H9 (cell line): ENCODE results near the gene PTPN13. TPM values are rescaled to one million over a fixed set of nuclear protein-coding genes. Genes with fewer than 3 reads are reported as not detected.

Experiments
- DNase-seq: peaks from one replicate; pipeline ENCODE4 v3.0.0-alpha.2; 2017
- H2AFZ ChIP-seq: one replicate; pipeline ENCODE4 v1.6.1; 2013; ENCODE audit warnings: mild to moderate bottlenecking, low read length, control low read depth, moderate library complexity
- H2AK5ac ChIP-seq: 2 replicates; pipeline ENCODE4 v1.6.1; 2013; ENCODE audit warnings: low read length, control low read depth, mixed read lengths; ENCODE audit not compliant: insufficient read length
- H2BK120ac ChIP-seq: one replicate; pipeline ENCODE4 v1.6.1; 2013; ENCODE audit warnings: low read depth, mild to moderate bottlenecking, low read length, control low read depth, inconsistent platforms; ENCODE audit not compliant: poor library complexity, severe bottlenecking
- H2BK12ac ChIP-seq: 2 replicates; pipeline ENCODE4 v1.6.1; 2013; ENCODE audit warnings: low read length, control low read depth, mixed read lengths, low read depth; ENCODE audit not compliant: insufficient read length
- H2BK15ac ChIP-seq: 2 replicates; pipeline ENCODE4 v1.6.1; 2013; ENCODE audit warnings: low read depth, low read length, control low read depth
- H2BK20ac ChIP-seq: one replicate; pipeline ENCODE4 v1.6.1; 2013; ENCODE audit warnings: low read depth, mild to moderate bottlenecking, low read length, control low read depth, inconsistent platforms; ENCODE audit not compliant: poor library complexity, severe bottlenecking
- H2BK5ac ChIP-seq: 2 replicates; pipeline ENCODE4 v1.6.1; 2013; ENCODE audit warnings: low read length, control low read depth, mixed read lengths; ENCODE audit not compliant: insufficient read length
- H3K14ac ChIP-seq: 2 replicates; pipeline ENCODE4 v1.6.1; 2013; ENCODE audit warnings: low read length, control low read depth; ENCODE audit not compliant: insufficient read depth
- H3K18ac ChIP-seq: 2 replicates; pipeline ENCODE4 v1.6.1; 2013; ENCODE audit warnings: low read depth, mild to moderate bottlenecking, mixed read lengths, low read length, control low read depth; ENCODE audit not compliant: insufficient read length
- H3K23ac ChIP-seq: 2 replicates; pipeline ENCODE4 v1.6.1; 2013; ENCODE audit warnings: low read length, control low read depth, mixed read lengths, low read depth; ENCODE audit not compliant: insufficient read length
- H3K23me2 ChIP-seq: 2 replicates; pipeline ENCODE4 v1.6.1; 2013; ENCODE audit warnings: low read depth, mild to moderate bottlenecking, mixed read lengths, low read length, control low read depth; ENCODE audit not compliant: insufficient read length, poor library complexity, severe bottlenecking
- H3K27ac ChIP-seq: 2 replicates; pipeline ENCODE4 v1.5.1; 2013; ENCODE audit warnings: low read length, control low read depth, mixed read lengths, low read depth; ENCODE audit not compliant: insufficient read length
- H3K27me3 ChIP-seq: 2 replicates; pipeline ENCODE4 v1.6.1; 2013; ENCODE audit warnings: low read length, control low read depth, inconsistent platforms; ENCODE audit not compliant: insufficient read depth
- H3K4ac ChIP-seq: 2 replicates; pipeline ENCODE4 v1.6.1; 2013; ENCODE audit warnings: low read depth, mild to moderate bottlenecking, control low read depth, inconsistent platforms, low read length, moderate library complexity
- H3K4me1 ChIP-seq: 2 replicates; pipeline ENCODE4 v1.6.1; 2013; ENCODE audit warnings: low read length, control low read depth, inconsistent platforms; ENCODE audit not compliant: insufficient read depth
- H3K4me2 ChIP-seq: 2 replicates; pipeline ENCODE4 v1.6.1; 2013; ENCODE audit warnings: low read length, control low read depth, mixed read lengths; ENCODE audit not compliant: insufficient read length, insufficient read depth
- H3K56ac ChIP-seq: 2 replicates; pipeline ENCODE4 v1.6.1; 2013; ENCODE audit warnings: low read depth, mild to moderate bottlenecking, mixed read lengths, low read length, control low read depth; ENCODE audit not compliant: insufficient read length
- H3K79me1 ChIP-seq: 2 replicates; pipeline ENCODE4 v1.6.1; 2013; ENCODE audit warnings: low read depth, mild to moderate bottlenecking, moderate library complexity, low read length, control low read depth, inconsistent platforms; ENCODE audit not compliant: insufficient read depth, poor library complexity, severe bottlenecking
- H3K79me2 ChIP-seq: 2 replicates; pipeline ENCODE4 v1.6.1; 2013; ENCODE audit warnings: low read length, control low read depth, inconsistent platforms; ENCODE audit not compliant: insufficient read depth
- H3K9ac ChIP-seq: 2 replicates; pipeline ENCODE4 v1.6.1; 2013; ENCODE audit warnings: low read length, control low read depth, mixed read lengths; ENCODE audit not compliant: insufficient read length; ENCODE audit errors: extremely low read depth
- H3K9me3 ChIP-seq: one replicate; pipeline ENCODE4 v1.6.1; 2013; ENCODE audit warnings: low read depth, low read length, inconsistent platforms; ENCODE audit not compliant: control insufficient read depth
- H3T11ph ChIP-seq: one replicate; pipeline ENCODE4 v1.6.1; 2013; ENCODE audit warnings: mild to moderate bottlenecking, low read length, control low read depth, inconsistent platforms
- H4K20me1 ChIP-seq: one replicate; pipeline ENCODE4 v1.6.1; 2013; ENCODE audit not compliant: control insufficient read depth, insufficient read length, insufficient read depth
- H4K5ac ChIP-seq: 2 replicates; pipeline ENCODE4 v1.6.1; 2013; ENCODE audit warnings: low read depth, mild to moderate bottlenecking, mixed read lengths, low read length, control low read depth; ENCODE audit not compliant: insufficient read length
- H4K8ac ChIP-seq: replicated peaks from 2 replicates; pipeline ENCODE4 v1.6.1; 2013; ENCODE audit warnings: low read length, control low read depth, mixed read lengths, low read depth; ENCODE audit not compliant: insufficient read length
- H4K91ac ChIP-seq: 2 replicates; pipeline ENCODE4 v1.6.1; 2013; ENCODE audit warnings: low read depth, mild to moderate bottlenecking, moderate library complexity, mixed read lengths, low read length, control low read depth; ENCODE audit not compliant: insufficient read length
- H3K27ac Mint-ChIP-seq, 3 experiments: 2 replicates in 2 of 3; 3 replicates in 1 of 3; pipeline ENCODE4 v1.8.0; 2020 to 2021; ENCODE audit warnings: mixed read lengths in 3 of 3, mild to moderate bottlenecking in 1 of 3, moderate library complexity in 1 of 3
- H3K27me3 Mint-ChIP-seq: 2 replicates; pipeline ENCODE4 v1.8.0; 2021; ENCODE audit warnings: low read depth, mild to moderate bottlenecking, moderate library complexity, mixed read lengths
- H3K36me3 Mint-ChIP-seq, 3 experiments: 2 replicates in 2 of 3; 3 replicates in 1 of 3; pipeline ENCODE4 v1.8.0; 2020 to 2021; ENCODE audit warnings: low read depth in 3 of 3, mixed read lengths in 3 of 3; ENCODE audit not compliant: insufficient read depth in 1 of 3
- H3K4me1 Mint-ChIP-seq, 2 experiments: 2 replicates each; pipeline ENCODE4 v1.8.0; 2020; ENCODE audit warnings: mixed read lengths in 2 of 2
- H3K4me3 Mint-ChIP-seq, 2 experiments: 2 replicates in 1 of 2; 3 replicates in 1 of 2; pipeline ENCODE4 v1.8.0; 2020 to 2021; ENCODE audit warnings: mild to moderate bottlenecking in 2 of 2, mixed read lengths in 2 of 2, moderate library complexity in 1 of 2
- H3K9me3 Mint-ChIP-seq, 2 experiments: 2 replicates in 1 of 2; 3 replicates in 1 of 2; pipeline ENCODE4 v1.8.0; 2020; ENCODE audit warnings: mild to moderate bottlenecking in 2 of 2, mixed read lengths in 2 of 2, moderate library complexity in 1 of 2
- CTCF ChIP-seq: fragments of 200-600 bp; sonication (generic); conservative IDR thresholded peaks from 3 replicates; pipeline ENCODE4 v1.8.0; 2021; ENCODE audit warnings: antibody characterized with exemption, mild to moderate bottlenecking
- WGBS: extraction: QIAGEN DNeasy Blood & Tissue Kit; methylation state at CpG from one replicate; pipeline ENCODE4 v1.1.7; 2013; ENCODE audit warnings: missing lambda C conversion rate, low lambda C conversion rate, mixed read lengths; ENCODE audit not compliant: insufficient read length; ENCODE audit errors: extremely low coverage; 5-methylcytosine and 5-hydroxymethylcytosine counted together
- total RNA-seq: library from RNA; stranded (reverse); gene quantifications from 2 replicates; pipeline ENCODE4 v1.2.1, GENCODE V29; 2021

Gene PTPN13
- total RNA-seq, 1 experiment from 2014 or later = 34.9 TPM

GRCh38 chr4:86561256-86561655 lies 32.9 kb upstream of the PTPN13 start:
- no peaks in the 10 kb centered on the region for H3K23me2 ChIP-seq
- no peak overlapping the region for H3T11ph ChIP-seq
- H3K27me3 ChIP-seq = no peaks in the 10 kb centered on the region
- H3K23ac ChIP-seq = no peak overlapping the region
- no peak overlapping the region for H2AFZ ChIP-seq
- no peak overlapping the region for H3K18ac ChIP-seq
- no peak overlapping the region for H3K27ac ChIP-seq
- H3K4ac ChIP-seq = no peak overlapping the region
- H3K79me2 ChIP-seq = no peaks in the 10 kb centered on the region
- H4K8ac ChIP-seq = no peak overlapping the region
- no peaks in the 10 kb centered on the region for H3K9me3 ChIP-seq
- no peaks in the 10 kb centered on the region for H3K79me1 ChIP-seq
- H3K4me1 ChIP-seq = no peaks in the 10 kb centered on the region
- no peak overlapping the region for H2BK15ac ChIP-seq
- Mint-ChIP-seq H3K27me3 (no peaks in the 10 kb centered on the region), H3K4me3 (no peak overlapping the region), H3K36me3 (no peaks in the 10 kb centered on the region), H3K27ac (no peak overlapping the region), H3K4me1 (peaks cover 5 to 7% of the 10 kb centered on the region in 2 experiments), H3K9me3 (no peaks in the 10 kb centered on the region)
- no peak overlapping the region for H4K5ac ChIP-seq
- no peak overlapping the region for H2BK20ac ChIP-seq
- no peak for DNase-seq
- H3K14ac ChIP-seq = no peak overlapping the region
- TF ChIP-seq CTCF = no peak
- no peak overlapping the region for H3K56ac ChIP-seq
- no peak overlapping the region for H4K91ac ChIP-seq
- WGBS = no CpG with 5 or more reads among the region's 1 CpG
- no peak overlapping the region for H3K4me2 ChIP-seq
- no peak overlapping the region for H2BK5ac ChIP-seq
- no peak overlapping the region for H2AK5ac ChIP-seq
- no peak overlapping the region for H2BK120ac ChIP-seq
- H3K9ac ChIP-seq = no peak overlapping the region
- no peak overlapping the region for H2BK12ac ChIP-seq
- H4K20me1 ChIP-seq = no peaks in the 10 kb centered on the region
